Measurements from ENCODE around the gene RANBP10.

GRCh38 chr16:67679935-67680897 is 126.1 kb downstream of the RANBP10 start:
- TF ChIP-seq CTCF (IDR thresholded peaks at IDR 0.05; ENCODE audit: low read depth, low read length, missing input control) = no peak
- no peak for TF ChIP-seq RAD21 (IDR thresholded peaks at IDR 0.05)
- no peak for TF ChIP-seq ATF3 (IDR thresholded peaks at IDR 0.05)
- TF ChIP-seq JUND (IDR thresholded peaks at IDR 0.05) = no peak
- TF ChIP-seq TAF1 (conservative IDR thresholded peaks at IDR 0.05) = no peak
- TF ChIP-seq, protein P1, sequence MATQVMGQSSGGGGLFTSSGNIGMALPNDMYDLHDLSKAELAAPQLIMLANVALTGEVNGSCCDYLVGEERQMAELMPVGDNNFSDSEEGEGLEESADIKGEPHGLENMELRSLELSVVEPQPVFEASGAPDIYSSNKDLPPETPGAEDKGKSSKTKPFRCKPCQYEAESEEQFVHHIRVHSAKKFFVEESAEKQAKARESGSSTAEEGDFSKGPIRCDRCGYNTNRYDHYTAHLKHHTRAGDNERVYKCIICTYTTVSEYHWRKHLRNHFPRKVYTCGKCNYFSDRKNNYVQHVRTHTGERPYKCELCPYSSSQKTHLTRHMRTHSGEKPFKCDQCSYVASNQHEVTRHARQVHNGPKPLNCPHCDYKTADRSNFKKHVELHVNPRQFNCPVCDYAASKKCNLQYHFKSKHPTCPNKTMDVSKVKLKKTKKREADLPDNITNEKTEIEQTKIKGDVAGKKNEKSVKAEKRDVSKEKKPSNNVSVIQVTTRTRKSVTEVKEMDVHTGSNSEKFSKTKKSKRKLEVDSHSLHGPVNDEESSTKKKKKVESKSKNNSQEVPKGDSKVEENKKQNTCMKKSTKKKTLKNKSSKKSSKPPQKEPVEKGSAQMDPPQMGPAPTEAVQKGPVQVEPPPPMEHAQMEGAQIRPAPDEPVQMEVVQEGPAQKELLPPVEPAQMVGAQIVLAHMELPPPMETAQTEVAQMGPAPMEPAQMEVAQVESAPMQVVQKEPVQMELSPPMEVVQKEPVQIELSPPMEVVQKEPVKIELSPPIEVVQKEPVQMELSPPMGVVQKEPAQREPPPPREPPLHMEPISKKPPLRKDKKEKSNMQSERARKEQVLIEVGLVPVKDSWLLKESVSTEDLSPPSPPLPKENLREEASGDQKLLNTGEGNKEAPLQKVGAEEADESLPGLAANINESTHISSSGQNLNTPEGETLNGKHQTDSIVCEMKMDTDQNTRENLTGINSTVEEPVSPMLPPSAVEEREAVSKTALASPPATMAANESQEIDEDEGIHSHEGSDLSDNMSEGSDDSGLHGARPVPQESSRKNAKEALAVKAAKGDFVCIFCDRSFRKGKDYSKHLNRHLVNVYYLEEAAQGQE (IDR thresholded peaks at IDR 0.05) = no peak
- TF ChIP-seq, protein P2, sequence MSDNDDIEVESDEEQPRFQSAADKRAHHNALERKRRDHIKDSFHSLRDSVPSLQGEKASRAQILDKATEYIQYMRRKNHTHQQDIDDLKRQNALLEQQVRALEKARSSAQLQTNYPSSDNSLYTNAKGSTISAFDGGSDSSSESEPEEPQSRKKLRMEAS (IDR thresholded peaks at IDR 0.05) = no peak
- TF ChIP-seq YY1 (IDR thresholded peaks at IDR 0.05) = no peak

Data from liver (tissue), 3 donors.